GM06990 (cell line): Measurements from ENCODE around the gene SPDL1.

ENCODE experiments used
- DNase-seq: peaks from one replicate; pipeline ENCODE4 v3.0.0-alpha.2; 2011; ENCODE audit not compliant: insufficient read length; ENCODE audit errors: extremely low read depth
- H3K27me3 ChIP-seq: replicated peaks from 2 replicates; pipeline ENCODE4 v1.6.0; 2011; ENCODE audit warnings: low read length; ENCODE audit not compliant: control insufficient read depth, insufficient read depth
- H3K36me3 ChIP-seq: 2 replicates; pipeline ENCODE4 v1.5.1; 2011; ENCODE audit warnings: low read length; ENCODE audit not compliant: control insufficient read depth, insufficient read depth
- H3K4me3 ChIP-seq: replicated peaks from 2 replicates; pipeline ENCODE4 v1.5.1; 2011; ENCODE audit warnings: low read depth, mild to moderate bottlenecking, control low read depth, low read length
- CTCF ChIP-seq: IDR thresholded peaks from 2 replicates; pipeline ENCODE4 v1.5.1; 2011; ENCODE audit warnings: low read length, control low read depth, mild to moderate bottlenecking, inconsistent platforms; ENCODE audit not compliant: insufficient read depth, poor library complexity, severe bottlenecking

The SPDL1 gene

GRCh38 chr5:169583101-169583423 lies 511 bp upstream of the SPDL1 start:
- H3K4me3 ChIP-seq, result peak overlapping the region; percentile 98
- DNase-seq, result no peak
- no peaks in the 10 kb centered on the region for H3K27me3 ChIP-seq
- H3K36me3 ChIP-seq, result no peaks in the 10 kb centered on the region
- no peak for TF ChIP-seq CTCF

GRCh38 chr5:169584998-169585451 lies 1.5 kb downstream of the SPDL1 start:
- H3K27me3 ChIP-seq, result no peaks in the 10 kb centered on the region
- TF ChIP-seq CTCF, result no peak
- H3K36me3 ChIP-seq, result no peaks in the 10 kb centered on the region; the same call in none of the 2 replicates
- H3K4me3 ChIP-seq, result no peak overlapping the region; the same call in 1 of the 2 replicates
- no peak for DNase-seq

GRCh38 chr5:169590602-169591001 lies 7.0 kb downstream of the SPDL1 start:
- H3K27me3 ChIP-seq, result no peaks in the 10 kb centered on the region
- no peak overlapping the region for H3K4me3 ChIP-seq
- no peak for TF ChIP-seq CTCF
- H3K36me3 ChIP-seq, result peaks cover 1% of the 10 kb centered on the region
- no peak for DNase-seq

GRCh38 chr5:169591636-169592035 lies 8.1 kb downstream of the SPDL1 start:
- no peak overlapping the region for H3K4me3 ChIP-seq
- TF ChIP-seq CTCF, result no peak
- H3K27me3 ChIP-seq, result no peaks in the 10 kb centered on the region
- peaks cover 1% of the 10 kb centered on the region for H3K36me3 ChIP-seq
- no peak for DNase-seq

- no peaks in the 10 kb centered on the region for H3K27me3 ChIP-seq
- peaks cover 1% of the 10 kb centered on the region for H3K36me3 ChIP-seq
- DNase-seq, result no peak
- H3K4me3 ChIP-seq, result no peak overlapping the region
- no peak for TF ChIP-seq CTCF
Observed at GRCh38 chr5:169592937-169593650, 9.5 kb downstream of the SPDL1 start.
